Aortic smooth muscle cell (primary cell): ENCODE data around the gene PSMD1. TPM values are rescaled to one million over a fixed set of nuclear protein-coding genes. Genes with fewer than 3 reads are reported as not detected.

Experiments
- total RNA-seq: library from RNA; depleted of rRNA; stranded (reverse); fragments of >200 nt; gene quantifications from 2 replicates; pipeline ENCODE4 v1.2.3, GENCODE V29; 2014

PSMD1 gene
- total RNA-seq = 139 and 182 TPM in 2 replicates

DNA sequence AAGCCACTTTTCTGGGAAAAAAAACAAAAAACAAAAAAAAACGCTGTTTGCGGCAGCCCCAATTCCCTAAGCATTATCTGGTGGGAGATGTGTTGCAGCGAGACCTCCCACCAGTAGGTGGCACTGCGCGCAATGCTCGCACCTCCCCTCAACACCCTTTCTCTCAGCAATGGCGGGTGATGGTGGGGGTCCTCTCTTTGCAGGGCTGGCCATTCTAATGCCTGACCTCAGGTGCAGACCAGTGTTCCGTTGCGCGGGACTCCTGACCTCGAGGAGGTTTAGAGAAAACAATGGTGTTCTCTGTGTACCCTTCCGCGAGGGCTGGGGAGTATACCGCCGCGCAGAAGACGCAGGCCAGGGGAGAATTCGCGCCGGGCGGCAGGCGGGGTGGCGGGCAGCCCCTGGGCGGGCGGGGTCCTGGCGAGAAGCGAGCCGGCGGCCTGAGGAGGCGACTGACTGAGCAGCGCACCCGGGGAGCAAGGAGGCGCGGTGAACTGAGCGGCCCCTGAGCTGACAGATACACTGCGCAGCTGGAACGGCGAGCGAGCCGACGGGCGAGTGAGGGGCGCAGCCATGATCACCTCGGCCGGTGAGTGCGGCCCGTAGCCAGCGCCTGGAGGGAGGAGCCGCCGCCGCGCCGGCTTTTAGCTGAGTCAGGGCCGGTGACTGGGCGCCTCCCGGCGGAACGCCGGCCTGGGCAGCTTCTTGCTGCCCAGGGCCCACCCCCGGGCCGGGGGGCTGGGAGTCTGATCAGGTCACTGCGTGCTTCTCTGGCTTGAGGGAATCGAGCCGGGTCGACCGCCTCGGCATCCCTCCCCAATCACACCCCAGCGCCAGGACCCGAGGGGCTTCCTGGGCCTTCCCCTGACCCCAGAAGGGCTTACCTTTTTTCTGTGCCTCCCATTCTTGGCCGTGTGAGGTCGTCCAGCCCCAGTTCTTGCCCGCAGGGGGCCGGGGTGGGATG lies at the start of gene PSMD1:
Gene PSMD1, plus strand, starts transcription at position 415 of the 964 bp plus-strand sequence. Its CDS starts 159 bp downstream, at position 574.

GRCh38 chr2:231037202-231037730 lies 19.4 kb upstream of the PSMD1 start, which contains the start of gene C2orf72:
Gene C2orf72, plus strand, starts transcription at chr2:231037523. Its CDS starts 43 bp downstream, at chr2:231037566.

GRCh38 chr2:231124838-231125568 lies 68.3 kb downstream of the PSMD1 start, which contains the start of gene HTR2B:
Gene HTR2B, minus strand, starts transcription at chr2:231125042. Its CDS starts 1,278 bp downstream, at chr2:231123764.

GRCh38 chr2:231198291-231199173 lies 141.9 kb downstream of the PSMD1 start, which contains the start of gene ARMC9:
Gene ARMC9, plus strand, starts transcription at chr2:231198631. Its CDS starts 7,608 bp downstream, at chr2:231206239.

Other genes starting within 250 kb of the PSMD1 start
- 18.6 and 43.6 TPM in 2 replicates for gene ITM2C, start 191.9 kb upstream of the PSMD1 start, total RNA-seq
- gene GPR55, start 131.6 kb upstream of the PSMD1 start, total RNA-seq = not detected in 2 replicates
- gene SPATA3, start 60.7 kb upstream of the PSMD1 start, total RNA-seq = not detected in 2 replicates
- 0.25 and 0.26 TPM in 2 replicates for gene C2orf72, start 19.3 kb upstream of the PSMD1 start, total RNA-seq
- 118 and 269 TPM in 2 replicates for gene HTR2B, start 68.2 kb downstream of the PSMD1 start, total RNA-seq
- 97.6 and 158 TPM in 2 replicates for gene ARMC9, start 141.8 kb downstream of the PSMD1 start, total RNA-seq